HepG2 (cell line): ENCODE results near the gene MEF2B. TPM values are rescaled to one million over a fixed set of nuclear protein-coding genes. Genes with fewer than 3 reads are reported as not detected.

Source experiments
- BCLAF1 ChIP-seq: fragments of 450-650 bp; IDR thresholded peaks from 2 replicates; pipeline ENCODE4 v1.6.1; 2017; ENCODE audit warnings: mild to moderate bottlenecking
- CREB3 ChIP-seq: sonication (generic); formaldehyde crosslinking; IDR thresholded peaks from 2 replicates; pipeline ENCODE4 v1.5.0; 2020; ENCODE audit warnings: missing genetic modification reagents
- DNMT3B ChIP-seq: conservative IDR thresholded peaks from 2 replicates; pipeline ENCODE4 v1.6.1; 2016; ENCODE audit warnings: missing biosample characterization, control low read depth
- ELF3 ChIP-seq: IDR thresholded peaks from 2 replicates; pipeline ENCODE4 v1.6.1; 2016; ENCODE audit warnings: missing genetic modification reagents, missing compliant biosample characterization
- GLI4 ChIP-seq: sonication (generic); formaldehyde crosslinking; IDR thresholded peaks from 2 replicates; pipeline ENCODE4 v1.5.1; 2020; ENCODE audit warnings: missing genetic modification reagents, mild to moderate bottlenecking, moderate library complexity, borderline replicate concordance
- LCORL ChIP-seq, 2 experiments: fragments of 450-650 bp in 1 of 2; sonication (generic) in 1 of 2; formaldehyde crosslinking in 1 of 2; IDR thresholded peaks; 2 replicates each; pipeline versions ENCODE4 v1.5.0 to v1.6.1; 2017 to 2020; ENCODE audit warnings: antibody characterized with exemption in 1 of 2, missing genetic modification reagents in 1 of 2
- MTF1 ChIP-seq: sonication (generic); formaldehyde crosslinking; IDR thresholded peaks from 2 replicates; pipeline ENCODE4 v1.5.0; 2020; ENCODE audit warnings: missing genetic modification reagents
- POLR2AphosphoS5 ChIP-seq: IDR thresholded peaks from 2 replicates; pipeline ENCODE4 v1.6.1; 2012; ENCODE audit warnings: low read depth, low read length
- REPIN1 ChIP-seq: sonication (generic); formaldehyde crosslinking; IDR thresholded peaks from 2 replicates; pipeline ENCODE4 v1.8.0; 2022; ENCODE audit warnings: missing genetic modification reagents, low read depth, mild to moderate bottlenecking, borderline replicate concordance
- SIN3B ChIP-seq: fragments of 150-350 bp; IDR thresholded peaks from 2 replicates; pipeline ENCODE4 v1.6.1; 2014; ENCODE audit warnings: low read length
- ZBTB44 ChIP-seq: sonication (generic); formaldehyde crosslinking; IDR thresholded peaks from 2 replicates; pipeline ENCODE4 v1.4.0; 2020; ENCODE audit warnings: missing genetic modification reagents
- ZC3H13 ChIP-seq: sonication (generic); formaldehyde crosslinking; IDR thresholded peaks from 2 replicates; pipeline ENCODE4 v1.8.1; 2023; ENCODE audit warnings: mild to moderate bottlenecking, missing genetic modification reagents, moderate library complexity
- ZC3H4 ChIP-seq: sonication (generic); formaldehyde crosslinking; IDR thresholded peaks from 2 replicates; pipeline ENCODE4 v1.4.0; 2020; ENCODE audit warnings: missing genetic modification reagents, borderline replicate concordance
- ZMYM4 ChIP-seq: sonication (generic); formaldehyde crosslinking; IDR thresholded peaks from 2 replicates; pipeline ENCODE4 v1.8.1; 2023; ENCODE audit warnings: mild to moderate bottlenecking, missing genetic modification reagents
- ZNF232 ChIP-seq: sonication (generic); formaldehyde crosslinking; IDR thresholded peaks from 2 replicates; pipeline ENCODE4 v1.4.0; 2020; ENCODE audit warnings: missing genetic modification reagents, borderline replicate concordance
- ZNF264 ChIP-seq: sonication (generic); formaldehyde crosslinking; IDR thresholded peaks from 2 replicates; pipeline ENCODE4 v1.4.0; 2020; ENCODE audit warnings: missing genetic modification reagents
- ZNF501 ChIP-seq: sonication (generic); formaldehyde crosslinking; IDR thresholded peaks from 2 replicates; pipeline ENCODE4 v1.5.1; 2020; ENCODE audit warnings: mild to moderate bottlenecking, moderate library complexity, missing genetic modification reagents
- ZNF570 ChIP-seq: sonication (generic); formaldehyde crosslinking; IDR thresholded peaks from 2 replicates; pipeline ENCODE4 v1.4.0; 2020; ENCODE audit warnings: mild to moderate bottlenecking, missing genetic modification reagents, borderline replicate concordance
- ZNF644 ChIP-seq: IDR thresholded peaks from 2 replicates; pipeline ENCODE4 v1.6.1; 2016; ENCODE audit warnings: low read depth
- ZNF788 ChIP-seq: sonication (generic); formaldehyde crosslinking; IDR thresholded peaks from 2 replicates; pipeline ENCODE4 v1.5.0; 2020; ENCODE audit warnings: mild to moderate bottlenecking, missing genetic modification reagents, borderline replicate concordance
- polyA plus RNA-seq, 8 experiments: library from polyadenylated mRNA; depleted of rRNA in 3 of 8; stranded (reverse) in 7 of 8; unstranded in 1 of 8; fragments of >200 nt; fragmentation: Illumina TruSeq in 4 of 8; extraction: Trizol in 4 of 8; gene quantifications; 2 replicates each; pipeline versions ENCODE4 v1.2.1 to v1.2.3, GENCODE V29; 2011 to 2016; ENCODE audit warnings: low read depth in 4 of 8, missing spikeins in 1 of 8, mixed read lengths in 1 of 8; ENCODE audit not compliant: insufficient read depth in 1 of 8
- total RNA-seq, 5 experiments: library from RNA; depleted of rRNA; stranded (reverse); fragments of >200 nt; fragmentation: Illumina TruSeq; extraction: Trizol; gene quantifications; 2 replicates each; pipeline ENCODE4 v1.2.3, GENCODE V29; 2016; ENCODE audit warnings: low read depth in 1 of 5

MEF2B gene
- total and polyA plus RNA-seq, 2 of the 13 experiments (the other 11 are each of a cell fraction or from before 2014, with no cell fraction given) = 1.2 to 1.7 TPM

- TF ChIP-seq CREB3 (no peak), GLI4 (peak; percentile 67; the same call in 1 of the 2 replicates), DNMT3B (CRISPR knock-in tag) (no peak), ZC3H13 (CRISPR knock-in tag) (peak; percentile 57; the same call in 1 of the 2 replicates), BCLAF1 (no peak), ZNF788 (peak; percentile 90), ZC3H4 (CRISPR knock-in tag) (no peak), ZMYM4 (CRISPR knock-in tag) (peak; percentile 68; the same call in 1 of the 2 replicates), REPIN1 (peak; percentile 76; the same call in 1 of the 2 replicates), POLR2AphosphoS5 (peak; percentile 29; the same call in 1 of the 2 replicates), MTF1 (no peak), ZNF264 (CRISPR knock-in tag) (no peak), SIN3B (peak; percentile 93), ELF3 (CRISPR knock-in tag) (peak; percentile 64; the same call in 1 of the 2 replicates), ZNF501 (CRISPR knock-in tag) (peak; percentile 96), ZNF644 (CRISPR knock-in tag) (no peak), LCORL (IDR thresholded peaks at IDR 0.05) (no peak), LCORL (CRISPR knock-in tag; IDR thresholded peaks at IDR 0.05) (peak; percentile 64), ZBTB44 (no peak; the same call in 1 of the 2 replicates), ZNF232 (CRISPR knock-in tag) (no peak; the same call in 1 of the 2 replicates), ZNF570 (CRISPR knock-in tag) (no peak)
Observed at GRCh38 chr19:19192078-19192882, 22.2 kb upstream of the MEF2B start, which contains the start of the genes BORCS8 and RFXANK (continued).
